T-cell (primary cell): ENCODE data around the gene NT5DC4. TPM values are rescaled to one million over a fixed set of nuclear protein-coding genes. Genes with fewer than 3 reads are reported as not detected.

ENCODE experiments used
- ATAC-seq, 4 experiments: fragments of 200-7000 bp in 3 of 4; fragments of 150-1000 bp in 1 of 4; cut with Tn5 transposase; replicated peaks in 1 of 4; 1 replicate in 3 of 4; 2 replicates in 1 of 4; pipeline ENCODE4 v1.10.0; 2021; ENCODE audit warnings: moderate library complexity in 3 of 4, mild to moderate bottlenecking in 2 of 4, moderate number of reproducible peaks in 1 of 4
- CTCF ChIA-PET, 2 donors: fragments of 300-600 bp; sonication (Branson Sonifier 250); formaldehyde crosslinking; loops; one replicate each; lab custom pipeline; 2022; ENCODE audit warnings: antibody characterized with exemption in 2 of 2; lab: Charles Lee
- POLR2A ChIA-PET, 2 donors: fragments of 300-600 bp; sonication (Branson Sonifier 250); formaldehyde crosslinking; loops; one replicate each; lab custom pipeline; 2022; ENCODE audit warnings: antibody characterized with exemption in 2 of 2; lab: Charles Lee
- DNase-seq, 35 experiments: peaks; one replicate each; pipeline versions ENCODE4 v3.0.0 to v3.0.0-alpha.2; 2013 to 2023
- H3K27ac ChIP-seq: one replicate; pipeline ENCODE4 v1.5.1; 2013; ENCODE audit warnings: low read length
- H3K27me3 ChIP-seq, 2 experiments: replicated peaks in 1 of 2; 1 replicate in 1 of 2; 2 replicates in 1 of 2; pipeline versions ENCODE4 v1.6.1 to v1.7.0; 2013; ENCODE audit warnings: low read length in 1 of 2, mixed read lengths in 1 of 2; ENCODE audit not compliant: control insufficient read depth in 2 of 2, insufficient read depth in 2 of 2; ENCODE audit errors: extremely low read depth in 1 of 2
- H3K36me3 ChIP-seq, 2 donors: 1 replicate in 1 of 2; 2 replicates in 1 of 2; pipeline versions ENCODE4 v1.6.1 to v1.7.0; 2013; ENCODE audit warnings: low read length in 1 of 2; ENCODE audit not compliant: control insufficient read depth in 2 of 2, insufficient read depth in 1 of 2; ENCODE audit errors: extremely low read depth in 1 of 2
- H3K4me1 ChIP-seq, 2 experiments: 1 replicate in 1 of 2; 2 replicates in 1 of 2; pipeline versions ENCODE4 v1.6.1 to v1.7.0; 2013; ENCODE audit warnings: low read length in 2 of 2, mixed read lengths in 1 of 2; ENCODE audit not compliant: insufficient read depth in 2 of 2, control insufficient read depth in 1 of 2; ENCODE audit errors: extremely low read depth in 1 of 2
- H3K4me3 ChIP-seq, 2 donors: 1 replicate in 1 of 2; 2 replicates in 1 of 2; pipeline versions ENCODE4 v1.5.1 to v1.7.0; 2013; ENCODE audit warnings: mild to moderate bottlenecking in 2 of 2, low read length in 1 of 2, moderate library complexity in 1 of 2; ENCODE audit not compliant: control insufficient read depth in 1 of 2; ENCODE audit errors: extremely low read depth in 1 of 2
- H3K9me3 ChIP-seq: 2 replicates; pipeline ENCODE4 v1.7.0; 2013
- H3K27ac Mint-ChIP-seq, 2 donors: one replicate each; pipeline ENCODE4 v1.8.0; 2020 to 2021; ENCODE audit warnings: mild to moderate bottlenecking in 2 of 2, mixed read lengths in 2 of 2
- H3K27me3 Mint-ChIP-seq, 2 donors: one replicate each; pipeline ENCODE4 v1.8.0; 2021 to 2022; ENCODE audit warnings: mixed read lengths in 2 of 2
- H3K36me3 Mint-ChIP-seq: one replicate; pipeline ENCODE4 v1.8.0; 2021; ENCODE audit warnings: mixed read lengths
- H3K4me1 Mint-ChIP-seq, 3 donors: one replicate each; pipeline ENCODE4 v1.8.0; 2020 to 2022; ENCODE audit warnings: mixed read lengths in 3 of 3, mild to moderate bottlenecking in 1 of 3
- H3K4me3 Mint-ChIP-seq, 3 donors: one replicate each; pipeline ENCODE4 v1.8.0; 2020 to 2022; ENCODE audit warnings: mild to moderate bottlenecking in 3 of 3, mixed read lengths in 3 of 3, moderate library complexity in 3 of 3
- H3K9me3 Mint-ChIP-seq, 3 donors: one replicate each; pipeline ENCODE4 v1.8.0; 2020 to 2022; ENCODE audit warnings: mixed read lengths in 3 of 3
- WGBS: methylation state at CpG from one replicate; pipeline ENCODE4 v1.1.5; 2013; ENCODE audit warnings: missing lambda C conversion rate; ENCODE audit not compliant: insufficient coverage; 5-methylcytosine and 5-hydroxymethylcytosine counted together
- total RNA-seq, 35 experiments: library from RNA in 6 of 35; stranded (reverse) in 6 of 35; fragments of 120-200 nt in 1 of 35; gene quantifications; one replicate each; pipeline versions ENCODE4 v1.2.1 to v1.2.4 and lab custom pipeline; 2013 to 2026

Gene NT5DC4
- total RNA-seq, 5 donors from 2014 or later (not counting 1 experiment from before 2014, with no cell fraction given), result not detected

- H3K27me3 ChIP-seq, result no peaks in the 10 kb centered on the region
- Mint-ChIP-seq H3K27ac (peak overlapping the region in 1 of 2 donors; percentile 58), H3K4me1 (peaks cover 28 to 32% (median 29%) of the 10 kb centered on the region in 3 donors), H3K9me3 (no peaks in the 10 kb centered on the region), H3K36me3 (no peaks in the 10 kb centered on the region), H3K27me3 (no peaks in the 10 kb centered on the region), H3K4me3 (no peak overlapping the region)
- CTCF ChIA-PET, result interaction anchor here in 1 of 2 donors (1.0 kb wide), 1 partner anchor 64 kb away, joined by 4 read pairs; no protein-coding TSS in a partner anchor
- peaks cover 4 to 30% of the 10 kb centered on the region in 2 experiments for H3K4me1 ChIP-seq
- 97% methylated on average over 4 of the region's 9 CpGs for WGBS
- H3K9me3 ChIP-seq, result no peaks in the 10 kb centered on the region
- no peak overlapping the region for H3K27ac ChIP-seq
- POLR2A ChIA-PET, result interaction anchor here in 1 of 2 donors (0.7 kb wide), 1 partner anchor 12 kb away, joined by 8 read pairs; no protein-coding TSS in a partner anchor
- ATAC-seq, result no peak
- no peaks in the 10 kb centered on the region for H3K36me3 ChIP-seq
- DNase-seq, result no peak
- no peak overlapping the region for H3K4me3 ChIP-seq
Measured at GRCh38 chr2:112693596-112693995, 27.2 kb upstream of the NT5DC4 start.

GRCh38 chr2:112694182-112694581, 26.6 kb upstream of the NT5DC4 start:
- H3K4me3 Mint-ChIP-seq, result no peak overlapping the region
- 98% methylated on average over 8 of the region's 12 CpGs for WGBS
- no peaks in the 10 kb centered on the region for H3K27me3 ChIP-seq
- DNase-seq (no peak), ATAC-seq (no peak)
- H3K4me1 Mint-ChIP-seq, result peaks cover 28 to 32% (median 29%) of the 10 kb centered on the region in 3 donors
- no peak overlapping the region for H3K4me3 ChIP-seq
- no peaks in the 10 kb centered on the region for H3K27me3 Mint-ChIP-seq
- H3K27ac ChIP-seq, result no peak overlapping the region
- H3K9me3 Mint-ChIP-seq, result no peaks in the 10 kb centered on the region
- no peaks in the 10 kb centered on the region for H3K36me3 Mint-ChIP-seq
- no peaks in the 10 kb centered on the region for H3K36me3 ChIP-seq
- H3K9me3 ChIP-seq, result no peaks in the 10 kb centered on the region
- peaks cover 4 to 30% of the 10 kb centered on the region in 2 experiments for H3K4me1 ChIP-seq
- ChIA-PET CTCF (no interaction called here), POLR2A (interaction anchor here (0.6 to 0.7 kb wide), 2 partner anchors 12 to 17 kb away, joined by 3 to 8 read pairs; no protein-coding TSS in a partner anchor)
- no peak overlapping the region for H3K27ac Mint-ChIP-seq

- Mint-ChIP-seq H3K27ac (no peak overlapping the region), H3K9me3 (no peaks in the 10 kb centered on the region), H3K36me3 (no peaks in the 10 kb centered on the region), H3K4me3 (no peak overlapping the region), H3K4me1 (peaks cover 0 to 2% (median 0%) of the 10 kb centered on the region in 3 donors), H3K27me3 (no peaks in the 10 kb centered on the region)
- Histone ChIP-seq H3K27me3 (no peaks in the 10 kb centered on the region), H3K36me3 (no peaks in the 10 kb centered on the region), H3K27ac (no peak overlapping the region), H3K9me3 (no peaks in the 10 kb centered on the region), H3K4me1 (no peaks in the 10 kb centered on the region), H3K4me3 (no peak overlapping the region)
- no peak for ATAC-seq
- ChIA-PET CTCF (interaction anchor here in 1 of 2 donors (0.5 to 1.2 kb wide), 3 partner anchors 11 to 100 kb away, joined by 3 to 6 read pairs (median 4); no protein-coding TSS in a partner anchor), POLR2A (no interaction called here)
- DNase-seq, result no peak
- whole genome bisulfite sequencing, result no CpG with 5 or more reads among the region's 3 CpGs
Measured at GRCh38 chr2:112698834-112699515, 21.8 kb upstream of the NT5DC4 start.

- Histone ChIP-seq H3K36me3 (no peaks in the 10 kb centered on the region), H3K27me3 (no peaks in the 10 kb centered on the region), H3K9me3 (no peaks in the 10 kb centered on the region), H3K27ac (no peak overlapping the region), H3K4me1 (no peaks in the 10 kb centered on the region), H3K4me3 (no peak overlapping the region)
- Mint-ChIP-seq H3K4me3 (no peak overlapping the region), H3K27ac (no peak overlapping the region), H3K27me3 (peaks cover 0 to 3% of the 10 kb centered on the region in 2 donors), H3K4me1 (peaks cover 0 to 2% (median 0%) of the 10 kb centered on the region in 3 donors), H3K9me3 (no peaks in the 10 kb centered on the region), H3K36me3 (no peaks in the 10 kb centered on the region)
- CTCF ChIA-PET, result interaction anchor here in 1 of 2 donors (0.7 kb wide), 1 partner anchor 241 kb away, joined by 8 read pairs; no protein-coding TSS in a partner anchor
- no CpG with 5 or more reads among the region's 3 CpGs for WGBS
- DNase-seq (no peak), ATAC-seq (no peak)
- POLR2A ChIA-PET, result interaction anchor here in 1 of 2 donors (0.6 kb wide), 1 partner anchor 868 kb away, joined by 4 read pairs; no protein-coding TSS in a partner anchor
Measured at GRCh38 chr2:112699984-112700667, 20.7 kb upstream of the NT5DC4 start.

- Mint-ChIP-seq H3K27me3 (peaks cover 0 to 7% of the 10 kb centered on the region in 2 donors), H3K36me3 (no peaks in the 10 kb centered on the region), H3K4me3 (no peak overlapping the region), H3K4me1 (peaks cover 4 to 9% (median 7%) of the 10 kb centered on the region in 3 donors), H3K27ac (no peak overlapping the region), H3K9me3 (no peaks in the 10 kb centered on the region)
- Histone ChIP-seq H3K9me3 (no peaks in the 10 kb centered on the region), H3K36me3 (no peaks in the 10 kb centered on the region), H3K27me3 (peaks cover 0 to 3% of the 10 kb centered on the region in 2 experiments), H3K27ac (no peak overlapping the region), H3K4me1 (peaks cover 4 to 7% of the 10 kb centered on the region in 2 experiments), H3K4me3 (no peak overlapping the region)
- DNase-seq (no peak), ATAC-seq (no peak)
- CTCF ChIA-PET, result no interaction called here
- POLR2A ChIA-PET, result interaction anchor here in 1 of 2 donors (0.6 kb wide), 1 partner anchor 869 kb away, joined by 4 read pairs; no protein-coding TSS in a partner anchor
- WGBS, result 92% methylated on average over 4 of the region's 8 CpGs
Measured at GRCh38 chr2:112701052-112701451, 19.8 kb upstream of the NT5DC4 start.

- Histone ChIP-seq H3K9me3 (no peaks in the 10 kb centered on the region), H3K4me1 (peaks cover 6 to 17% of the 10 kb centered on the region in 2 experiments), H3K36me3 (no peaks in the 10 kb centered on the region), H3K27me3 (peaks cover 0 to 3% of the 10 kb centered on the region in 2 experiments), H3K4me3 (no peak overlapping the region), H3K27ac (no peak overlapping the region)
- CTCF ChIA-PET, result no interaction called here
- Mint-ChIP-seq H3K9me3 (no peaks in the 10 kb centered on the region), H3K4me3 (no peak overlapping the region), H3K27me3 (peaks cover 0 to 12% of the 10 kb centered on the region in 2 donors), H3K36me3 (no peaks in the 10 kb centered on the region), H3K4me1 (peaks cover 13 to 33% (median 18%) of the 10 kb centered on the region in 3 donors), H3K27ac (no peak overlapping the region)
- no peak for ATAC-seq
- no peak for DNase-seq
- POLR2A ChIA-PET, result no interaction called here
- WGBS, result 0% methylated on average over 1 of the region's 2 CpGs
Measured at GRCh38 chr2:112703684-112704083, 17.1 kb upstream of the NT5DC4 start.
